Prostate gland (tissue), 2 donors: Measurements from ENCODE around the gene ZNF775. TPM values are rescaled to one million over a fixed set of nuclear protein-coding genes. Genes with fewer than 3 reads are reported as not detected.
A peak's percentile ranks its signal among the peaks of the same experiment; 100 is the strongest.

Experiments used
- DNase-seq: peaks from one replicate; pipeline ENCODE4 v3.0.0-alpha.2; 2019; ENCODE audit warnings: low spot score
- H3K27ac ChIP-seq, 2 donors: fragments of 200-600 bp; sonication (generic); 2 replicates each; pipeline ENCODE4 v1.5.1; 2017 to 2019
- H3K27me3 ChIP-seq: fragments of 200-600 bp; sonication (generic); replicated peaks from 2 replicates; pipeline ENCODE4 v1.5.1; 2019; ENCODE audit not compliant: insufficient read depth
- H3K36me3 ChIP-seq, 2 donors: fragments of 200-600 bp; sonication (generic); 1 replicate in 1 of 2; 2 replicates in 1 of 2; pipeline versions ENCODE4 v1.5.1 to v1.8.1; 2017 to 2019
- H3K4me1 ChIP-seq: fragments of 200-600 bp; sonication (generic); replicated peaks from 2 replicates; pipeline ENCODE4 v1.5.1; 2019
- H3K4me3 ChIP-seq, 2 donors: fragments of 200-600 bp; sonication (generic); 2 replicates each; pipeline ENCODE4 v1.5.1; 2017 to 2019
- H3K9me3 ChIP-seq: fragments of 200-600 bp; sonication (generic); 2 replicates; pipeline ENCODE4 v1.5.1; 2017
- POLR2A ChIP-seq: fragments of 450-650 bp; IDR thresholded peaks from one replicate; pipeline ENCODE4 v1.6.1; 2016; ENCODE audit warnings: antibody characterized with exemption, mild to moderate bottlenecking
- POLR2AphosphoS5 ChIP-seq: sonication (generic); formaldehyde crosslinking; IDR thresholded peaks from one replicate; pipeline ENCODE4 v1.6.1; 2017; ENCODE audit warnings: antibody characterized with exemption
- WGBS: methylation state at CpG from one replicate; pipeline ENCODE4 v1.1.5; 2018; 5-methylcytosine and 5-hydroxymethylcytosine counted together
- intact Hi-C: fragments of 100-400 bp; cut with DNase I; formaldehyde crosslinking; loops from one replicate; pipeline ENCODE4 v1.14.2; 2022
- total RNA-seq, 2 donors: library from RNA; depleted of rRNA; stranded (reverse); fragments of >200 nt; gene quantifications; one replicate each; pipeline ENCODE4 v1.1.0, GENCODE V29; 2016
- TF ChIP-seq, protein P1 (sequence below), 4 experiments: fragments of 200-600 bp in 2 of 4; fragments of 450-650 bp in 2 of 4; sonication (generic) in 2 of 4; IDR thresholded peaks; 1 replicate in 3 of 4; 2 replicates in 1 of 4; pipeline ENCODE4 v1.5.1; 2016 to 2019; ENCODE audit warnings: antibody characterized with exemption in 4 of 4, mild to moderate bottlenecking in 2 of 4, moderate library complexity in 2 of 4

The ZNF775 gene
- total RNA-seq, 2 donors from 2014 or later = 14.4 to 14.8 TPM

GRCh38 chr7:150381096-150381495 is 2.0 kb downstream of the ZNF775 start:
- H3K4me1 ChIP-seq = peaks cover 16% of the 10 kb centered on the region
- intact Hi-C loops = loop anchor here (10.0 kb wide), 1 partner anchor 86 kb away; no protein-coding TSS in a partner anchor
- 47% methylated on average over 9 of the region's 9 CpGs for WGBS
- peak overlapping the region; percentile 21 to 37 for H3K27ac ChIP-seq
- no peak overlapping the region for H3K4me3 ChIP-seq
- TF ChIP-seq POLR2AphosphoS5 (no peak), POLR2A (no peak)
- TF ChIP-seq, protein P1, sequence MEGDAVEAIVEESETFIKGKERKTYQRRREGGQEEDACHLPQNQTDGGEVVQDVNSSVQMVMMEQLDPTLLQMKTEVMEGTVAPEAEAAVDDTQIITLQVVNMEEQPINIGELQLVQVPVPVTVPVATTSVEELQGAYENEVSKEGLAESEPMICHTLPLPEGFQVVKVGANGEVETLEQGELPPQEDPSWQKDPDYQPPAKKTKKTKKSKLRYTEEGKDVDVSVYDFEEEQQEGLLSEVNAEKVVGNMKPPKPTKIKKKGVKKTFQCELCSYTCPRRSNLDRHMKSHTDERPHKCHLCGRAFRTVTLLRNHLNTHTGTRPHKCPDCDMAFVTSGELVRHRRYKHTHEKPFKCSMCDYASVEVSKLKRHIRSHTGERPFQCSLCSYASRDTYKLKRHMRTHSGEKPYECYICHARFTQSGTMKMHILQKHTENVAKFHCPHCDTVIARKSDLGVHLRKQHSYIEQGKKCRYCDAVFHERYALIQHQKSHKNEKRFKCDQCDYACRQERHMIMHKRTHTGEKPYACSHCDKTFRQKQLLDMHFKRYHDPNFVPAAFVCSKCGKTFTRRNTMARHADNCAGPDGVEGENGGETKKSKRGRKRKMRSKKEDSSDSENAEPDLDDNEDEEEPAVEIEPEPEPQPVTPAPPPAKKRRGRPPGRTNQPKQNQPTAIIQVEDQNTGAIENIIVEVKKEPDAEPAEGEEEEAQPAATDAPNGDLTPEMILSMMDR (IDR thresholded peaks at IDR 0.05) = no peak
- no peaks in the 10 kb centered on the region for H3K27me3 ChIP-seq
- no peaks in the 10 kb centered on the region for H3K9me3 ChIP-seq
- H3K36me3 ChIP-seq = no peaks in the 10 kb centered on the region
- peak; percentile 33 for DNase-seq

GRCh38 chr7:150381785-150382122 is 2.6 kb downstream of the ZNF775 start:
- WGBS = 81% methylated on average over 1 of the region's 1 CpG
- Histone ChIP-seq H3K4me3 (no peak overlapping the region), H3K4me1 (peaks cover 16% of the 10 kb centered on the region), H3K9me3 (no peaks in the 10 kb centered on the region), H3K27ac (peak overlapping the region in 1 of 2 donors; percentile 37), H3K36me3 (no peaks in the 10 kb centered on the region), H3K27me3 (no peaks in the 10 kb centered on the region)
- TF ChIP-seq, protein P1 (IDR thresholded peaks at IDR 0.05) = no peak
- TF ChIP-seq POLR2A (no peak), POLR2AphosphoS5 (no peak)
- intact Hi-C loops = loop anchor here (10.0 kb wide), 1 partner anchor 87 kb away; no protein-coding TSS in a partner anchor
- DNase-seq = no peak

DNA sequence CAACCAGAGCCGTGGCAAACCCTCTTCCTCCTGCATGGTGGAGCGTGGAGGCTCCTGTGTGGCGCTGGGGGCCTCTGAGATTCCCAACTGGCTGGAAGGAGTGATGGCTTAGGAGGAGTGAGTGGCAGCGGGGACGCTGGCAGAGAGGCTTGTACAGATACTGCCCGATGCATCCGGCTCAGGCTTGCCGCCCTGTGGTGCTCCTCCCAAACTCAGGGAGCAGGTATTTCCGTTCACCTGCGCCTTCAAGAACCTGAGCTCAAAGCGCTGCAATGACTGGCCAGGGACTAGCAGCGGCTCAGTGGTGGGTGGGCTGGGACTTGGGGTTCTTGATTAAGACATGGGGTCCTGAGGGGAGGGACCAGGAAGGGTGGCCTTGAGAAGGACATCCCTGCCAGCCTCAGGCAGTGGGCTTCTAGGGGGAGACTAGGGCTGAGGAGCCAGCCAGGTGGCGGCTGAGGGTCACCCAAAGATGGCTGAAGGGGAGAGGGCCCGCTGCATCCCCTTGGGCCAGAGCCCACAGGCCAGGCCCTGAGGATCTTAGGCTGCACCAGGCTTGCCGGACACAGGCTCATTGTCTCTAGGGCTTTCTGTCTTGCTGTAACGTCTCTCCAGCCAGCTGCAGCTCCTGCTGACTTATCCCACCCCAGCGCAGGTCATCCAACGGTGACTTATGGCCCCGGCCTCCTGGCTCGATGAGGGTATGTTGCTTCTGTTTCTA is 3.2 kb downstream of the ZNF775 start:
- WGBS = 51% methylated on average over 20 of the region's 20 CpGs

DNA sequence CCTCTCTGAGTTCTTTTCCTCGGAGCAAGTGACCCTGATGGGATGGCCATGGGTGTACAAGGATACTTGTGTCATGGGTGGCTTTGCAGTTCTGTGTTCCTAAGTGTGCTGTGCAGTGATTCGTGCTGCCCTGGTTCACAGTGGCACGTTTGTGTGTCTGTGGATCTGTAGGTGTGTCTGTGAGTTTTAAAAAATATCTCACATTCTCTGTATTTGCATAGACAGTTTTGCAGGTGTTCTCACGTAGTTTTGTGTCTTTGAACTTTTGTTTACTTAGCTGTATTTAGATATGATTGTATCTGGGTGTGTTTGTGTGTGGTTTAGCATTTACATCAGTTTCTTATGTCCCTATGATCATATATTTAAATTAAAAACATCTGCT is 3.7 kb downstream of the ZNF775 start:
- TF ChIP-seq POLR2AphosphoS5 = no peak
- TF ChIP-seq, protein P1 (IDR thresholded peaks at IDR 0.05) = no peak
- no peak overlapping the region for H3K4me3 ChIP-seq
- intact Hi-C loops = loop anchor here (10.0 kb wide), 1 partner anchor 88 kb away; no protein-coding TSS in a partner anchor
- H3K36me3 ChIP-seq = no peaks in the 10 kb centered on the region
- peaks cover 16% of the 10 kb centered on the region for H3K4me1 ChIP-seq
- no peak for DNase-seq
- H3K27ac ChIP-seq = peak overlapping the region; percentile 21 to 37
- H3K27me3 ChIP-seq = no peaks in the 10 kb centered on the region
- H3K9me3 ChIP-seq = no peaks in the 10 kb centered on the region
- WGBS = 38% methylated on average over 4 of the region's 4 CpGs

More for the DNA sequence above, 3.2 kb downstream of the ZNF775 start:
- Histone ChIP-seq H3K9me3 (no peaks in the 10 kb centered on the region), H3K4me1 (peaks cover 16% of the 10 kb centered on the region), H3K4me3 (no peak overlapping the region), H3K27ac (peak overlapping the region; percentile 21 to 37), H3K27me3 (no peaks in the 10 kb centered on the region), H3K36me3 (no peaks in the 10 kb centered on the region)
- DNase-seq = peak; percentile 60
- intact Hi-C loops = loop anchor here (10.0 kb wide), 1 partner anchor 87 kb away; no protein-coding TSS in a partner anchor
- TF ChIP-seq, protein P1 (IDR thresholded peaks at IDR 0.05) = peak in 1 of 4 experiments; percentile 11
- TF ChIP-seq POLR2A (no peak), POLR2AphosphoS5 (no peak)
